ENCODE data around the gene CENPF.
"Not testable (repeated sequence)": the region's sequence is repeated elsewhere in the genome, so short reads cannot be mapped to it uniquely, and the experiment has no call there.

Gene CENPF

DNA sequence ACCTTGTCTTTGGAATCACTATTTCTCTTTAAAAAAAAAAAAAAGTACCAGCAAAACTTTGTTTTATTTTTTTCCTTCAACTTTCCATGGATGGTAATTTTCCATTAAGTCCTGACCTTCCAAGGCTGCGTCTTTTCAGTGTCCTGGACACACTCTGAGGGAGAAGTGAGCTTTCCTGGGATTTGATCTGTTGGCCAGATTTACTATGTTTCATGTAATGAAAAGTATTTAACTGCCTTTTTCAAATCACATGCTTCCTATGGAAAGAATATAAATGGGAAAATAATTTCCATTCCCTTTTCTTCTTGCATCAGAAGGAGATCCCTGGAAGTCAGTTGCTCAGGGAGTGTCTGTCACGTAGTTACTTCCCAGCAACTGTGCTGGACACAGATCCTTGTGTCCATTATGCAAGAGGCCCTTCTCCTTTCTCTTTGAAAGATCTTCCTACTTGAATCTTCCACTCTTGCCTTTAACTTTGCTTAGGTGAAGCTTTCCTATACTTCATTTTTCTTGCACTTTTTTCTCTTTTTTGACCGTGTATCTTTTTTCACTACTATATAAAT, 59.3 kb downstream of the CENPF start:
- DNase-seq: no peak

DNA sequence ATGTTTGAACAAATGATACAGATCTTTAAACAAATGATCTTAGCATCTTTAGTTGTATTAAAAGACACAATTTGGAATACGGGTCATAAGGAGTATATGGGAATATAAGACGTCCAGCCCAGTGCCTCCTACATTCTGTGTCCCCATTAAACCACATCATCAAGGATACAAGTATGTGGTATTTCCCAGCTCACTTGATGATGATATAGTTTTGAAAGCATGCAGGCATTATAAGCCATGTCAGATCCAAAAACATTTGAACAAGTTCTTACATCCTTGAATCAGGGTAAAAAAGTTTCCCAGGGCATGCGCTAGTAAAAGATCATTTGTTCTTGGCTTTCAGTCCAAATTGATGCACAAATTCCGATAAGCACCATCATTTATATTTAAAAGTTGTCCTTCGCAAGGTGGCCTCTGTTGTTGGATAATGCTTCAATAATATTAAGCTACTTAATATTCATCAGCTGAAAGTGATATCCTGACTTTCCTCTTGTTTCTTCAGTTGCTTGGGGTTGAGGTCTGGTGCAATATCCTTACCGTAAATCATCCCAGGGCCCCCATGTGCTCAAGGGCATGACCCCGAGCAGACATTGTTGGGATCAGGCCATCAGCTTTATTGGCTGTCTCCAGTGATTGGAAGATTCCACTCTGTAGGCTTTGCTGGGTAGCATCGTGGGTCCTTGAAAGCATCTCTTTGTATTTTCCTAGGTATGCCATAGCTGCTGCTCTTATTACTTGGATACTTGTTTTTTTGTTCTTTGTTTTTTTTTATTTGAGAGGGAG, 61.8 kb downstream of the CENPF start:
- no peak for DNase-seq

DNA sequence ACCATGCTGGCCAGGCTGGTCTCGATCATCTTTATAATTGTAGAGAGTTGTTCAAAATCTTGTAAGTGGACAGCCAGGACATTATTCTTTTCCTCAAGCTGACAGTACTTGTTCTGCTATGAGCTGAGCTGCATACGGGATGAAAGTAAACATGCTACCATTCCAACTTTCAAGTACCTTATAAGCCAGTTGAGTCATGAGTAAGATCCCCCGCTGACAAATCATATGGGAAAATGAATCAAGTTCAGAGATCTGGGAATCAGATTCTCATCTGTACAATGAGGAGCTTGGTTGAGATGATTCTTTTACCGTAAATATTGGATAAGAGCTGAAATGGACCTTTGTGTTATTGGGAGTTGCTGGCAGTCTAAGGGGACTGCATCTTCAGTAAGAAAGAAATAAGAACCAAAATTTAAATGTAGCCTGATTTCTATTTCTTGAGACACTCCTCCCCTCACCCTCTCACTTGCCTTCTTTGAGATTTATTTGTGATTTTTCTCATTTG, 62.7 kb downstream of the CENPF start:
- DNase-seq: no peak

DNA sequence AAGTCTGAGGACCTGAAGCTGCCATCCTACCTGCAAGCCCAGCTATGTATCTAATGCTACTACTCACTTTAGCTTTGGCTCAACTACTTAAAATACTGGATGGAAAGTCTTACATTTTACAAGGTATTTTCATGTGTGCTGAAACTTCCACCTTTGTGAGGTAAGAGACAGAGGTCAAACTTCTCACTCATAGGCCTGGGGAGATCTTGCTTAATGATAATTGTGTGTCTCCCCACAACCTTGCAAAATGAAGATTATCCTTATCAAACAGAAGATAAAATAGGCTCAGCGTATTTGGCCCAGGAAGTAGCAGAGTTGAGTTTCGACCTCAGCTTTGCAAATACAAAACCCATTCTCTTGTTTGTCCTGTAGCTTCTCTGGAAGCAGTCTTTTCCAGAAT, 63.7 kb downstream of the CENPF start:
- DNase-seq: no peak

DNA sequence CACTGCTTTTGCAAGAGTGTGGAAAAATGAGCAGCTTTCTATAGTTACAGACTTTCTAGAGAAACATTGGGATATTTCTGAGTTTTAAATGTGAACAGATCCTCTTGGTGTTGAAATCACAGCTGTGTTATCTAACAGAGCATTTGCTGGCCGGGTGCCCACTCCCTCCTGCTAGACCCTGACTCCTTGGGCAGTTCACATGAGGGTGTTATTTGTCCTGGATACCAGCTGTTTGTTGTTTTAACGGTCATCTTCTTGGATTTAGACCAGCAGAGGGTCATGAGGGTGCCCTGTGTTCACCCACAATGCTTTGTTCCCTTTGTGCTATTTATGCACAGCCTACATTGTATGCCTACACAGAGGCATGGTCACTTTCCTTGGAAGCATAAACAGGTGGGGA, 67.1 kb downstream of the CENPF start:
- no peak for DNase-seq

DNA sequence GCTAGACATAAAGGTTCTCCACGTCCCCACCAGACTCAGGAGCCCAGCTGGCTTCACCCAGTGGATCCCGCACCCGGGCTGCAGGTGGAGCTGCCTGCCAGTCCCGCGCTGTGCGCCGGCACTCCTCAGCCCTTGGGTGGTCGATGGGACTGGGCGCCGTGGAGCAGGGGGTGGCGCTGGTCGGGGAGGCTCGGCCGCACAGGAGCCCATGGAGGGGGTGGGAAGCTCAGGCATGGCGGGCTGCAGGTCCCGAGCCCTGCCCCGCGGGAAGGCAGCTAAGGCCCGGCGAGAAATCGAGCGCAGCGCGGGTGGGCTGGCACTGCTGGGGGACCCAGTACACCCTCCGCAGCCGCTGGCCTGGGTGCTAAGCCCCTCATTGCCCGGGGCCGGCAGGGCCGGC, 70.0 kb downstream of the CENPF start:
- not testable (repeated sequence) for DNase-seq

DNA sequence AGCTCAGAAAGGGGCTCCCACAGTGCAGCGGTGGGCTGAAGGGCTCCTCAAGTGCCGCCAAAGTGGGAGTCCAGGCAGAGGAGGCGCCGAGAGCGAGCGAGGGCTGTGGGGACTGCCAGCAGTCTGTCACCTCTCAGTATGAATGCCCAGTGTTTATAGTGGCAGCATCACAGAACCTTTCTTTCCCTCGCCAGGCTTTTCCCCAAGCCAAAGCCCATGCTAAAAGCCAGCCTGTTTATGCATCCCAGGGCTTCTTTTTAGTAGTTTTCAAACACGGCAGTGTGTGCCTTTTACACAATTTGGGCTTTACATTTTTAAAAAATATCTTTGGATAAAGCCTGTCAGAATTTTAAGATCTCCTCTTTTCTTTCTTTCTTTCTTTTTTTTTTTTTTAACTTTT, 70.6 kb downstream of the CENPF start:
- no peak for DNase-seq

DNA sequence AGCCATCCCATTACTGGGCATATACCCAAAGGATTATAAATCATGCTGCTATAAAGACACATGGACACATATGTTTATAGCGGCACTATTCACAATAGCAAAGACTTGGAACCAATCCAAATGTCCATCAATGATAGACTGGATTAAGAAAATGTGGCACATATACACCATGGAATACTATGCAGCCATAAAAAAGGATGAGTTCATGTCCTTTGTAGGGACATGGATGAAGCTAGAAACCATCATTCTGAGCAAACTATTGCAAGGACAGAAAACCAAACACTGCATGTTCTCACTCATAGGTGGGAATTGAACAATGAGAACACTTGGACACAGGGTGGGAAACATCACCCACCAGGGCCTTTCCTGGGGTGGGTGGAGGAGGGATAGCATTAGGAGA, 72.5 kb downstream of the CENPF start:
- DNase-seq: not testable (repeated sequence)

DNA sequence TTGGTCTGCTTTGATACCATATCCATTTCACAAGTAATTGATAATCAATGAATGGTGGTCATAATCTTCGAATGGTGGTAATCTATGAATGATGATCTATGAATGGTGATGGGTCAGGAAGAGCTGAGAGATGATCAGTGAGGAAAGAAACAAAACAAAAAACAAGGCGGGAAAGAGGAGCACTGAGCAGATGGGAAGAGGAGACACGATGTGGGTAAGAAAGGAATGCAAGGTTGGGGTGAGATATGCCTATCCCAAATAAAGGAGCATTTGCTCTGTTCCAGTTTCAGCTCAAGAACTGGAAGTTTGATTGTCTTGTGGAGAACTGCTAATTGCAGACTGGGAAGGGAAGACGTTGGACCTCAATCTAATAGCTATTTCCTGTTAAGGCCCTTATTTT, 73.8 kb downstream of the CENPF start:
- DNase-seq: no peak

DNA sequence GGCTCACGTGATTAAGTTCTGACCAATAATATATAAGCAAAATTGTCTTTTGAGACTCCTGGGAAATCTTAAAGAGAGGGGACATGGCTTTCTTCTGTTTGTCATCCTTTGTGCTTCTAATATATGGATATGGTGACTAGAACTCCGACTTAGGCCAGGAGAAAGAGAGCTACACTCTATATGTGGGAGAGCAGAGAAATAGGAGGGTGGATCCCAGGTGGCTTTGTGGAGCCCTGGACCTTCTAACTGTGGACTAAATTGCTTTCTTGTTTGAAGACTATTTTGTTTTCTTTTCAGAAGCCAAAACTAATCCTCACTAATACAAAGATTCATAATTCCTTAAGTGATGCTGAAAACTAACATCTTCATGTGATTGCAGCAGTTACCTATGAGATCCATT, 75.0 kb downstream of the CENPF start:
- no peak for DNase-seq

DNA sequence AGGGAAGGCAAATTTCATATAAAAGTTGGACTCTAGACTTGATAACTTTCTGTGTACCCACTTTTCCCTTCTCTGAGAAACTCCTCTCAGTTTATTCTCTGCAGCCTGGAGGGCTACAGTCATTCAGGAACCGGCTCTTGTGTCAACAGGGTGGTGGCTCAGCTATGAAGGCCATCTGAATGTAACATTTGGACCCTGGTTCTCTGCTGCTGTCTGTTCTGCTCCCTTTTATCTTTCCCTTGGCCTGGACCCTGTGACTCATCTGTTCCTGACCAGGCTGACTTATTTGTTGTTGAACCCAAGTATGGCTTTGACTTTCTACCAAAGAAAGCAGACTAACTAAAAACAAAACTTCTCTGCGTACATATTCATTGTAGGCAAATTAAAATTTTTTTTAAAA, 75.4 kb downstream of the CENPF start:
- no peak for DNase-seq

DNA sequence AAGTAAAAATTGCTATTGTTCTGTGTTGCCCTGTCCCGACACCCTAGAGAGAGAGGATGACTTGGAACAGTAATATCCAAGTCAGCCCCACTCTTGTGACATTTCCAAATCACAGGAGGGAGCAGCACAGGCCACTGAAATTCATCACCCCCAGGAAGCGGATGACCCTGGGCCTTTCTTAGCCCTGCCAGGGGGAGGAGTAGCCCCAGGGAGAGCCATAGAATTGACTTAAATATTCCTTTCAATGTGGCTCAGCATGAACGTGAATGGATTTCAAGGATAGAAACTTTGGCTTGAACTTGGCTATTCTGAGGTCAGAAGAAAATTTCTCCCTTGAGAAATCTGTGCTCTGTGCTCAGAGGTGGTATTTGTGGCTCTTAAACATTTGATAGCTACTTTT, 80.6 kb downstream of the CENPF start:
- DNase-seq: no peak

DNA sequence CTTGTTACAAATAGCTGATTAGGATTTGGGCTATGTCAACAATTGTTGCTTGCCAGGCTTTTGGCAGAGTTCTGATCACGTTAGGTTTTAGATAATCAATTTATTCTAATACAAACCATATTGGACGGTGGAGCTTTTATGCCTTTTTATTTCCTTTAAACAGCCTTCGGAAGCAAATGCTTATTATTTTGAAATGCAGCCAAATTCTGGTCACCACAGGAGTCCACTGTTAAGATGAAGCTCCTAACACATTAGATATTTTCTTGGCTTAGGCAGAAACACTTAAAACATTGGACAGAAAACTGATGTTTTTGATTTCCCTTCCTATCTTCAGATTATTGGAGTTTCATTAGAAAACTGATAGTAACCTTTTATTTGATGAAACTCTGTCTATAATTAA, 82.9 kb downstream of the CENPF start:
- no peak for DNase-seq

DNA sequence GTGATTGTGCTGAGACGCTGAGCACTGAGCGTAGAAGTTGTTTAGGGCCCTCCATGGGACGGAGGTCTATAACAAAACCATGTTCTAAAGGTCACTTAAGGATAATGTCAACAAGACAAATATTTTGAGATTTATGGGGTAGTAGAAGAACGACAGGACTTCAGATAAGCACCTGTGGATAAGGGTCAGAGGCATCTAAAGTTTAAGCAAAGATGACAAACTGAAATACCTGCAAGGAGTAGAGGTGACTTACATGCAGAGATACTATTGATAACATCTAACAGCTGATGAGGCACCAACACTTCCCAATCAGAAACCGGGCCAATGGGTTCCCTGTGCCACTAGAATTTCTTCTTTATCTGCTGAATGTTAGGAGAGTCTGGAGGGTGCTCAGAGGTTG, 83.5 kb downstream of the CENPF start:
- DNase-seq: no peak

DNA sequence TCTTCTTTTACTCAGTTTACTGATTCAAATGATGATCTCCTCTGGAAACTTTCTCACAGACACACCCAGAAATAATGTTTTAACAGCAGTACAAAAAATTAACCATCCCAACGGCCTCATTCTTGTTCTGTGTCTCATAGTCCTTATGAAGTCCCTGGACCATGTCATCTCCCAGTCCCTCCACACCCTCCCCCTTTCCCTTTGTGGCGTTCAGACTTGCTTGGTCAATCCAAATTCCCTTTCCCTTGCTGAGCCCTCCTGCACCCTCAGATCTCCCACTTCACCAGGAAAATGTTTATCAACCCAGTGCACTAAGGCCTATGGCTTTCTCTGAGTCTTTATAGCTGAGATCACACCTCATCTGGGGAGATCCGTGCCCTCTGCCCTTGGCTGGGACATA, 85.9 kb downstream of the CENPF start:
- no peak for DNase-seq

DNA sequence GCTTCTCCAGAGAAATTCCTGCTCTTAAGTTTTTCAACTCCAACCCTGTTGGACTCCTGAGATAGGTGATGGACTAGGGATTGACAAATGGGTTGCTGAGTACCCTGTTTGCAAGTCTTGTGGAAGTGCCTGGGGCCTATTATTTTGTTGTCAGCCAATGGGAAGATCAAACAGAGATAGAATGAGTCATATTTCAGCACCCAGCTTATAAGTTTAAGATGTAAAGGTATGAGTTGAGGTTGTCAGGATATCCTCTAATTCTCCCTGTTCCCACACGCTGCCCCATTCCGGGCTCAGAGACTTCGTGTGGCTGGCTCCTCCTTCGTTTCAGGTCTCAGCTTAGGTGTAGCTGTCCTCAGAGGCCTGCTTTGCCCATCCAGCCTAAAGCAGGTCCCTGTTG, 91.8 kb downstream of the CENPF start:
- no peak for DNase-seq

DNA sequence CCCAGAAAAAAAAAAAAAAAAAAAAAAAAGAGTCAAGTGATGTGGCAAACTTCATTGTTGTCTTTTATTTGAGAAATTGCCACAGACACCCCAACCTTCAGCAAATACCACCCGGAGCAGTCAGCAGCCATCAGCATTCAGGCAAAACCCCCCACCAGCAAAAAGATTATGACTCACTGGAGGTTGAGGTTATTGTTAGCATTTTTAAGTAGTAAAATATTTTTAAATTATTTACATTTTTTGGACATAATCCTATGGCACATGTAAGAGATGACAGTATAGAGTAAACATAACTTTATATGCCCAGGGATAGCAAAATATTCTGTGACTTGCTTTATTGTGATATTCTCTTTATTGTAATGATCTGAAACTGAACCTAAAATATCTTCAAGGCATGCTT, 95.6 kb downstream of the CENPF start:
- no peak for DNase-seq

DNA sequence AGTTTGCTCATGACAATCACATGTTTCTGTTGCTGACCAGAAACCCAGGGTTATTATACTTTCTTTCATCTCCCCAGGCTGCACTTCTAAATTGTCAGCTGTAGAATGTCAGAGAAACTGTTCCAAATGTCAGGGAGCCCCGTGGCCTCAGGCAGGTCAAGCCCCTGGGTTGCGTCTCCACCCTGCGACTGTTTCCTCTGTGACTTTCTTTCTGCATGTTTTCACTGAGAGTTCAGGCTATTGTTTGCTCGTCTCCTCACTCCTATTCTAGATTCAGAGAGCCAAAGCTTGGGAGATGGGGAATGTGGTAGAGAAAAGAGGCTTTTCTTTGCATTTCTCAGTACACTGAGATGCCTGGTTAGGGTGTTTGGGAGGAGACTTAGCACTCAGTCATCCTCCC, 97.4 kb downstream of the CENPF start:
- DNase-seq: no peak

DNA sequence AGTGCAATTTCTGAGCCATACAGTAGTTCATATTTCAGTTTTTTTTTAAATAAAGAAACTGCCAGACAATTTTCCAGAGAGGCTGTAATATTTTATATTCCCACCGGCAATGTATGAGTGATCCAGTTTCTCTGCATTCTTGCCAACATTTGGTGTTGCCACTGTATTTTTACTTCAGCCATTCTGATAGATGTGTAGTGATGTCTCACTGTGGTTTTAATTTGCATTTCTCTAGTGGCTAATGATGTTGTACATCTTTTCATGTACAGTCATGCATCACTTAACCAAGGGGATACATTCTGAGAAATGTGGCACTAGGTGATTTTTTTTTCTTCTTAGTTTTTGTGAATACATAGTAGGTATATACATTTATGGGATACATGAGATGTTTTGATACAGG, 99.6 kb downstream of the CENPF start:
- DNase-seq: no peak

DNA sequence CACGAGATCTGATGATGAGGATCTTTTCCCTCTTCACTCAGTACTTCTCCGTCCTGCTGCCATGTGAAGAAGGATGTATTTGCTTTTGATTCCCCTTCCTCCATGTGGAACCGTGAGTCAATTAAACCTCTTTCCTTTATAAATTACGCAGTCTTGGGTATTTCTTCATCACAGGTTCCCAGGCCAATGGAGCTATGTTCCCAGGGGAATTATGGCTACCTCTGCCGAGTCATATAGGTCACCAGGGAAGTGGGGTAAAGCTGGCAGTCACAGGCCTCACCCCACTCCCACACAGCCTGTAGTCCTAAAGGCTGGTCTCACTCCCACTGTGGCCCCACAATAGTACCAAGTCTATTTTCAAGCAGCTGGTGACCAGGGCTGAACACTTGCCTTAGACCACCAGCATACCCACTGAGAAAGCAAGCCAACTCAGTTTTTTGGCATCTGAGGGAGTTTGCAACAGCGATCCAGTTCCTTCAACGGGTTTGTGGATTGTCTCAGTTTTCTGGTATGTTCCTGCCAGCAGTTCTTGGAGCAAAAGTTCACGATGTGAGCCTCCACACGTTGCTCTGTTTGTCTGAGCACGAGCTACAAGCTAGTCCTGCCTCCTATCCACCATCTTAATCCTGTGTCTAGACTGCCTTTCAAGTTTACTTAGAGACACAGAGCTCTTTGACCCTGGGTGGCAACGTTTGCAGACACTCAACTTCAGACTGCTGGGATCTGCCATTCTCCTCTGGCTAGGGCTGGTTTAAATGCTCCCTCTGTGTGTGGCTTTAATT, 104.5 kb downstream of the CENPF start:
- DNase-seq: no peak

DNA sequence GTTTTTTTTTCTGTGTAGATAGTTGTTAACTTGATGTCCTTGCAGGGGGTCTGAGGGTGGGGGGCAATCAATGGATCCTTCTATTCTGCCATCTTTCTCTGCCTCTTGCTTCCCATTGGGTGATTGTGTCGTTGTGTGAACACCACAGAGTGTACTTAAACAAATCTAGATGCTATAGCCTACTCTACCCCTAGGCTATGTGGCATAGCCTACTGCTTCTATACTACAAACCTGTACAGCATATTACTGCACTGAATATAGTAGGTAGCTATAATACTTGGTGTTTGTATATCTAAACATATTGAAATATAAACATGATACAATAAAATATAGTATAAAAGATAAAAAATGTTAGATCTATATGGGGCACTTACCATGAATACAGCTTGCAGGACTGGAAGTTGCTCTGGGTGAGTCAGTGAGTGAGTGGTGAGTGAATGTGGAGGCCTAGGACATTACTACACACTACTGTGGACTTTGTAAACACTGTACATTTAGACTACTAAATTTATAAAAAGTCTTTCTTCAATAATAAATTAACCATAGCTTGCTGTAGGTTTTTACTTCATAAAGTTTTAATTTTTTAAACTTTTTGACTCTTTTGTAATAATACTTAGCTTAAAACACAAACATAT, 105.4 kb downstream of the CENPF start:
- DNase-seq: no peak

DNA sequence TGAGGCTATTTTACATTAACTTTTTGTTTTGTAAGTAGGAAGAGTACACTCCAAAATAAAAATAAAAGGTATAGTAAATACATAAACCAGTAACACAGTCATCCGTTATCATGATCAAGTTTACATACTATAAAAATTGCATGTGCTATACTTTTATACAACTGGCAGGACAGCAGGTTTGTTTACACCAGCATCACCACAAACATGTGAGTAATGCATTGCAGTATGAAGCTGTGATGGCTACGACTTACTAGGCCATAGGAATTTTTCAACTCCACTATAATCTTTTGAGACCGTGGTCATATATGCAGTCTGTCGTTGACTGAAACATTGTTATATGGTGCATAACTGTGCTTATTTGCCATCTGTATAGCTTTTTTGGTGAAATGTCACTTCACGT, 106.2 kb downstream of the CENPF start:
- no peak for DNase-seq

DNA sequence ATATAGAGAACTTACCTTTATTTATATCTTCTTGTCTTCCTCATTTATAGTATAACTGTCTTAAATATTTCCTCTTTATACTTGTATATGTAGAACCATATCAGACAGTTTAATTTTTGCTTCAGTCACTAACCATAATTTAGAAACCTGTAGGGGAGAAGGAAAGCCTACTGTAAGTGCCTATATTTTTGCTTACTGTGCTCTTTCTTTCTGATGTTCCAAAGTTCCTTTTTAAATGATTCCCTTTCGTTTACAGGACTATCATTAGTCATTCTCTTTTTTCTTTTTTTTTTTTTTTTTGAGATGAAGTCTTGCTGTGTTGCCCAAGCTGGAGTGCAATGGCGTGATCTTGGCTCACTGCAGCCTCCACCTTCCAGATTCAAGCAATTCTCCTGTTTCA, 109.7 kb downstream of the CENPF start:
- no peak for DNase-seq

All from NCI-H2107 (cell line).